ENCODE data around the gene POLR2C.

The POLR2C gene

GRCh38 chr16:57519796-57520360, 57.4 kb downstream of the POLR2C start:
- peak; percentile 70 to 75 for DNase-seq (ENCODE audit: low read depth in 2 of 2)
